ENCODE measurements around the gene PKN2.

The PKN2 gene

GRCh38 chr1:88680471-88680870 lies 3.6 kb upstream of the PKN2 start:
- no peak overlapping the region for H3K9ac ChIP-seq
- H3K4me2 ChIP-seq, result no peak overlapping the region
- no peaks in the 10 kb centered on the region for H3K4me1 ChIP-seq (ENCODE audit: low read depth, poor library complexity, severe bottlenecking)
- no peaks in the 10 kb centered on the region for H4K20me1 ChIP-seq (ENCODE audit: insufficient read depth)
- peaks cover 8% of the 10 kb centered on the region for H3K79me2 ChIP-seq (ENCODE audit: insufficient read depth, low read depth)
- H3K27ac ChIP-seq, result no peak overlapping the region
- no peaks in the 10 kb centered on the region for H3K36me3 ChIP-seq (ENCODE audit: insufficient read depth)
- H3K4me3 ChIP-seq (IDR thresholded peaks at IDR 0.05; ENCODE audit: insufficient read depth, low read depth, low read length), result no peak overlapping the region
- H2AFZ ChIP-seq (ENCODE audit: low read depth), result no peak overlapping the region
- TF ChIP-seq CTCF (conservative IDR thresholded peaks at IDR 0.05; ENCODE audit: low read depth, low read length), result no peak
- H3K27me3 ChIP-seq (ENCODE audit: insufficient read depth, low read depth), result no peaks in the 10 kb centered on the region

DNA sequence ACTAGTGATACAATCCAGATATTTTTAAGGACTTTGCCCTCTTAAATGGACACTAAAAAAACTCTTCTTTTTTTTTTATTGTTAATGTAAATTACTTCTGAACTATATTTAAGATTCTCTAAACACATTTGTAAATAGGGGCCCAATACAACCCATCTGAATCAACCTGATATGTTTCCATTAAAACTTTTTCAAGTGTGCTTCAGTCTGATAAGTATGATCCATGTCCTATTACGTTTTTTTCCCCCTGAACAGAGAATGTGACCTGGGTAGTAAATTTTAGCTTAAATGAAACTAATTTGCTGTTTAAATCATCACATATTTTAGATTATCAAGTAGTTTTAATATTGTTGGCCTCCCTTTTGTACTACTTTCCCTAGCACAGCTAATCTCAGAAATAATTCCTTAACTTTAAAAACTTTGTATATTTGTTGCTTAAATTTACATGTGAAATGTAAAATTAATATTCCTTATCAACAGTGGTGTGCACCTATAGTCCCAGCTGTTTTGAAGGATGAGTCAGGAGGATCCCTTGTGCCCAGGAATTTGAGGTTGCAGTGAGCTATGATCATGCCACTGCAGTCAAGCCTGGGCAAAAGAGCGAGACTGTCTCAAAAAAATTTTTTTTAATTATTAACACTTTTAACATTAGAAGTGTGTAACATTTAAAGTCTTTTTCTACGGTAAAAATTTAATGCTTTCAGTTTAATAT lies 3.0 kb upstream of the PKN2 start:
- TF ChIP-seq CTCF (conservative IDR thresholded peaks at IDR 0.05; ENCODE audit: low read depth, low read length), result no peak
- H3K27ac ChIP-seq, result no peak overlapping the region
- no peak overlapping the region for H2AFZ ChIP-seq (ENCODE audit: low read depth)
- H3K4me2 ChIP-seq, result no peak overlapping the region
- H3K36me3 ChIP-seq (ENCODE audit: insufficient read depth), result no peaks in the 10 kb centered on the region
- H4K20me1 ChIP-seq (ENCODE audit: insufficient read depth), result no peaks in the 10 kb centered on the region
- H3K79me2 ChIP-seq (ENCODE audit: insufficient read depth, low read depth), result peaks cover 14% of the 10 kb centered on the region
- no peaks in the 10 kb centered on the region for H3K27me3 ChIP-seq (ENCODE audit: insufficient read depth, low read depth)
- H3K9ac ChIP-seq, result no peak overlapping the region
- H3K4me3 ChIP-seq (IDR thresholded peaks at IDR 0.05; ENCODE audit: insufficient read depth, low read depth, low read length), result no peak overlapping the region
- H3K4me1 ChIP-seq (ENCODE audit: low read depth, poor library complexity, severe bottlenecking), result peaks cover 5% of the 10 kb centered on the region

DNA sequence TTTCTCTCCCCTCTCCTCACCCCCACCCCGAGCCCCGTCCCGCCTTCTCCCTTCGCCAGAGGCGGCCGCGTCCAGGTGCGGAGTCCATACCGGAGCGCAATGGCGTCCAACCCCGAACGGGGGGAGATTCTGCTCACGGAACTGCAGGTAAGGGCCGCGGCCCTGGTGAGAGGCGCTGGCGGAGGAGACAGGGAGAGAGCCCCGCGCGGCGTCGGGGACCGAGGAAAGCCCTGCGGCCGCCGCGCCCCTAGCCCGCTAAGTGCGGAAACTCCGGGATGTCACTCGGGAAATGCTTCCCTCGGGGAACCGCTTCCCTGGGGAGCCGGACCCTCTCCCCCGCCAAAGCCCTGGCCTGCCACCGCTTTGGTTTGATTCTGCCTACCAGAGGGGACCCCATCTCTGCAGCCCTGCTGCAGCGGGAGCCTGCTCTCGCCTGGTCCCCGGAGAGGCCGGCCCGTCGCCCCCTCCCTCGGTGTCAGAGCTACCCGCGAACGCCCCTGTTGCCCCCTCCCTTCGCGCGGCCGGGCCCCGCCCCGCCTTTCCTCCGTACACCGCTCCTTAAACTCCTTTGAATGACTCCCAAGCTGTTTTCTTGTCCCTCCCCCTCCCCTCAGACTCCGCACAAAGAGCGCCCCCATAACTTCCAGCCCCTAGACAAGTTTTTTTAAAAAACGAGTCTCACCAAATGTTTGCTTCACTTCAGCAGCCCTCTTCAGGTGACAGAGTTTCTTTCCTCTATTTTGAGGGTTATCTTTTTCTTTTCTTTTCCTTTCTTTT lies 597 bp downstream of the PKN2 start:
- peak overlapping the region; percentile 57 for H2AFZ ChIP-seq (ENCODE audit: low read depth)
- H3K4me3 ChIP-seq (IDR thresholded peaks at IDR 0.05; ENCODE audit: insufficient read depth, low read depth, low read length), result no peak overlapping the region
- H3K36me3 ChIP-seq (ENCODE audit: insufficient read depth), result no peaks in the 10 kb centered on the region
- peak overlapping the region; percentile 78 for H3K4me2 ChIP-seq
- peak overlapping the region; percentile 86 for H3K27ac ChIP-seq
- H4K20me1 ChIP-seq (ENCODE audit: insufficient read depth), result no peaks in the 10 kb centered on the region
- TF ChIP-seq CTCF (conservative IDR thresholded peaks at IDR 0.05; ENCODE audit: low read depth, low read length), result no peak
- H3K79me2 ChIP-seq (ENCODE audit: insufficient read depth, low read depth), result peaks cover 40% of the 10 kb centered on the region
- H3K4me1 ChIP-seq (ENCODE audit: low read depth, poor library complexity, severe bottlenecking), result peaks cover 19% of the 10 kb centered on the region
- H3K9ac ChIP-seq, result peak overlapping the region; percentile 75
- H3K27me3 ChIP-seq (ENCODE audit: insufficient read depth, low read depth), result no peaks in the 10 kb centered on the region

- H3K4me1 ChIP-seq (ENCODE audit: low read depth, poor library complexity, severe bottlenecking), result peaks cover 19% of the 10 kb centered on the region
- H3K27me3 ChIP-seq (ENCODE audit: insufficient read depth, low read depth), result no peaks in the 10 kb centered on the region
- H3K36me3 ChIP-seq (ENCODE audit: insufficient read depth), result no peaks in the 10 kb centered on the region
- H3K4me3 ChIP-seq (IDR thresholded peaks at IDR 0.05; ENCODE audit: insufficient read depth, low read depth, low read length), result no peak overlapping the region
- H2AFZ ChIP-seq (ENCODE audit: low read depth), result peak overlapping the region; percentile 57
- peak overlapping the region; percentile 78 for H3K4me2 ChIP-seq
- H3K27ac ChIP-seq, result peak overlapping the region; percentile 86
- peak overlapping the region; percentile 75 for H3K9ac ChIP-seq
- H4K20me1 ChIP-seq (ENCODE audit: insufficient read depth), result no peaks in the 10 kb centered on the region
- no peak for TF ChIP-seq CTCF (conservative IDR thresholded peaks at IDR 0.05; ENCODE audit: low read depth, low read length)
- H3K79me2 ChIP-seq (ENCODE audit: insufficient read depth, low read depth), result peaks cover 43% of the 10 kb centered on the region
These were observed 1.2 kb downstream of the PKN2 start for GRCh38 chr1:88685259-88685620.

All from KMS-11 (cell line).